Sciatic nerve (tissue), 2 donors: ENCODE measurements around the gene CST9L. TPM values are rescaled to one million over a fixed set of nuclear protein-coding genes. Genes with fewer than 3 reads are reported as not detected.

Experiments used
- ATAC-seq: fragments of 200-7000 bp; cut with Tn5 transposase; one replicate; pipeline ENCODE4 v1.9.1; 2020; ENCODE audit warnings: mild to moderate bottlenecking, moderate library complexity
- DNase-seq: peaks from one replicate; pipeline ENCODE4 v3.0.0-alpha.2; 2020; ENCODE audit warnings: low spot score
- intact Hi-C: fragments of 100-400 bp; cut with DNase I; formaldehyde crosslinking; loops from one replicate; pipeline ENCODE4 v1.14.2; 2022
- total RNA-seq: library from RNA; stranded (reverse); fragmentation: NEBNext Ultra II Directional; extraction: Animal tissue kit (Norgen Biotek cat#: 25700); gene quantifications from one replicate; pipeline ENCODE4 v1.2.1, GENCODE V29; 2021
- donor health status: DM: no; HTN: no; CAD: no.
- donor health status: DM: no; HTN: no; CAD: no.

Gene CST9L
- total RNA-seq, 1 donor from 2014 or later, result not detected

GRCh38 chr20:23554401-23554800, 13.9 kb downstream of the CST9L start:
- no peak for ATAC-seq
- intact Hi-C loops, result no loop called here
- DNase-seq, result no peak

GRCh38 chr20:23551786-23552185, 16.5 kb downstream of the CST9L start:
- intact Hi-C loops, result no loop called here
- DNase-seq, result no peak

GRCh38 chr20:23551383-23551782, 16.9 kb downstream of the CST9L start:
- no peak for DNase-seq
- no peak for ATAC-seq
- intact Hi-C loops, result no loop called here

More at GRCh38 chr20:23551786-23552185, 16.5 kb downstream of the CST9L start:
- no peak for ATAC-seq

GRCh38 chr20:23550227-23550626, 18.1 kb downstream of the CST9L start:
- ATAC-seq, result no peak
- intact Hi-C loops, result no loop called here
- no peak for DNase-seq

GRCh38 chr20:23548408-23548807, 19.9 kb downstream of the CST9L start:
- intact Hi-C loops, result no loop called here
- ATAC-seq, result no peak

GRCh38 chr20:23547613-23548012, 20.7 kb downstream of the CST9L start:
- ATAC-seq (no peak), DNase-seq (no peak)
- intact Hi-C loops, result no loop called here

More at GRCh38 chr20:23548408-23548807, 19.9 kb downstream of the CST9L start:
- no peak for DNase-seq

GRCh38 chr20:23546435-23547144, 21.7 kb downstream of the CST9L start:
- no peak for DNase-seq
- no peak for ATAC-seq
- intact Hi-C loops, result no loop called here

- intact Hi-C loops, result no loop called here
- no peak for ATAC-seq
- DNase-seq, result no peak
Observed at GRCh38 chr20:23544133-23544532, 24.2 kb downstream of the CST9L start.

GRCh38 chr20:23542801-23543200, 25.5 kb downstream of the CST9L start:
- no peak for DNase-seq
- no peak for ATAC-seq
- intact Hi-C loops, result no loop called here

GRCh38 chr20:23541776-23542175, 26.5 kb downstream of the CST9L start:
- intact Hi-C loops, result no loop called here
- ATAC-seq (no peak), DNase-seq (no peak)

- no peak for DNase-seq
- intact Hi-C loops, result no loop called here
- peak; percentile 26 for ATAC-seq
Observed at GRCh38 chr20:23541330-23541729, 27.0 kb downstream of the CST9L start.

- DNase-seq (no peak), ATAC-seq (no peak)
- intact Hi-C loops, result no loop called here
Observed at GRCh38 chr20:23540624-23541023, 27.7 kb downstream of the CST9L start.

- ATAC-seq, result no peak
- DNase-seq, result no peak
- intact Hi-C loops, result no loop called here
Observed at GRCh38 chr20:23537030-23537429, 31.3 kb downstream of the CST9L start.

GRCh38 chr20:23536328-23536974, 31.8 kb downstream of the CST9L start:
- intact Hi-C loops, result no loop called here
- no peak for DNase-seq
- ATAC-seq, result no peak

GRCh38 chr20:23534801-23535593, 33.3 kb downstream of the CST9L start:
- no peak for ATAC-seq
- DNase-seq, result no peak
- intact Hi-C loops, result no loop called here

GRCh38 chr20:23533161-23533560, 35.1 kb downstream of the CST9L start:
- ATAC-seq (no peak), DNase-seq (no peak)
- intact Hi-C loops, result no loop called here

- intact Hi-C loops, result loop anchor here (1.0 kb wide), 1 partner anchor 9 kb away; no protein-coding TSS in a partner anchor
- ATAC-seq (no peak), DNase-seq (no peak)
Observed at GRCh38 chr20:23532533-23532932, 35.8 kb downstream of the CST9L start.

- DNase-seq, result no peak
- intact Hi-C loops, result no loop called here
- no peak for ATAC-seq
Observed at GRCh38 chr20:23530937-23531567, 37.2 kb downstream of the CST9L start.

GRCh38 chr20:23528867-23529431, 39.3 kb downstream of the CST9L start:
- ATAC-seq (no peak), DNase-seq (no peak)
- intact Hi-C loops, result no loop called here
